ENCODE data around the gene CEMIP. TPM values are rescaled to one million over a fixed set of nuclear protein-coding genes. Genes with fewer than 3 reads are reported as not detected.

CEMIP gene
- total and polyA plus RNA-seq, 7 experiments from 2014 or later: 0.02 TPM; not detected in 6

DNA sequence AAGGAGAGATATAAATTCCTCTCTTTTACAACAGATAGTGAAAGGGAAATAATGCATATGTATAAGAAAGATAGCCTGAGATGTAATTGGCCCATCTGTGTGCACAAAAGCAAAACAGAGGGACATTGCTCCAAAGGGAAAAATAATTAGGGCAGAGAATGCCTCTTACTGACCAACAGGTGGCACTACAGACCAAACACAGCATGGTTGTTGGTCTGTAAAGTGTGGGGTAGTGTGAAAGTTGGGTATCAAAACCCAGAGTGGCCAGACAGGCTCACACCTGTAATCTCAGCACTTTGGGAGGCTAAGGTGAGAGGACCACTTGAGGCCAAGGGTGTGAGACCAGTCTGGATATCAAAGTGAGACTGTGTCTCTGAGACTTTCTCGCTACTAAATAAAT is 217.1 kb downstream of the CEMIP start:
- Histone ChIP-seq H3K27ac (ENCODE audit: low read depth, low read length) (no peak overlapping the region), H3K4me1 (ENCODE audit: control insufficient read depth in 2 of 2, insufficient read depth in 2 of 2, low read length in 2 of 2) (peaks cover 6 to 13% of the 10 kb centered on the region in 2 donors), H3K36me3 (ENCODE audit: control insufficient read depth in 2 of 3, insufficient read depth in 3 of 3, low read length in 3 of 3) (peaks cover 0 to 4% (median 0%) of the 10 kb centered on the region in 3 experiments), H3K4me3 (ENCODE audit: low read length) (no peak overlapping the region), H3K9me3 (ENCODE audit: control insufficient read depth in 2 of 3, low read length in 3 of 3) (no peaks in the 10 kb centered on the region), H3K27me3 (ENCODE audit: control insufficient read depth in 2 of 2, insufficient read depth in 2 of 2, low read length in 2 of 2) (no peaks in the 10 kb centered on the region)
- Mint-ChIP-seq H3K4me3 (peak overlapping the region in 1 of 10 donors; percentile 1), H3K27me3 (no peaks in the 10 kb centered on the region), H3K9me3 (peaks cover 0 to 6% (median 3%) of the 10 kb centered on the region in 11 donors), H3K36me3 (peaks cover 0 to 15% (median 0%) of the 10 kb centered on the region in 5 donors), H3K27ac (peak overlapping the region in 3 of 9 donors; percentile 3 to 6 (median 3)), H3K4me1 (peaks cover 22 to 52% (median 45%) of the 10 kb centered on the region in 7 donors)
- intact Hi-C loops (cut with micrococcal nuclease): loop anchor here (1.0 kb wide), 3 partner anchors 110 to 270 kb away; no protein-coding TSS in a partner anchor
- ChIA-PET CTCF (interaction anchor here (0.8 kb wide), 1 partner anchor 113 kb away, joined by 3 read pairs; no protein-coding TSS in a partner anchor), POLR2A (no interaction called here)
- no peak for ATAC-seq
- DNase-seq: no peak

DNA sequence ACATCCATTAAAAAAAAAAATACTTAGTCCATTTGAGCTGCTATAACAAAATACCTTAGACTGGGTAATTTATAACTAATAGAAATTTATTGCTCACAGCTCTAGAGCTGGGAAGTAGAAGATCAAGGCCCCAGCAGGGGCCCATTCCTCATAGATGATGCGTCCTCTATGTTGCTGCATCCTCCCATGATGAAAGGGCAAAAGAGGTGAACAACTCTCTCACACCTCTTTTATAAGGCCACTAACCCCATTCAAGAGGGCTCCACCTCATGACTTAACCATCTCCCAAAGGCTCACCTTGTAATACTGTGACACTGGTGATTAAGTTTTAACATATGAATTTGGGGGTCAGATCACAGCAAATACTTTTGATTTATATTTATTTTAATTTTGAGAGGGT is 218.5 kb downstream of the CEMIP start:
- intact Hi-C loops (cut with micrococcal nuclease): no loop called here
- peaks cover 0 to 16% (median 0%) of the 10 kb centered on the region in 5 donors for H3K36me3 Mint-ChIP-seq
- H3K27ac ChIP-seq (ENCODE audit: low read depth, low read length): no peak overlapping the region
- no peak overlapping the region for H3K4me3 Mint-ChIP-seq
- ATAC-seq (no peak), DNase-seq (no peak)
- no peaks in the 10 kb centered on the region for H3K9me3 ChIP-seq (ENCODE audit: control insufficient read depth in 2 of 3, low read length in 3 of 3)
- peaks cover 6 to 8% of the 10 kb centered on the region in 2 donors for H3K4me1 ChIP-seq (ENCODE audit: control insufficient read depth in 2 of 2, insufficient read depth in 2 of 2, low read length in 2 of 2)
- peak overlapping the region in 7 of 9 donors; percentile 28 to 81 (median 58) for H3K27ac Mint-ChIP-seq
- H3K9me3 Mint-ChIP-seq: peaks cover 0 to 6% (median 3%) of the 10 kb centered on the region in 11 donors
- H3K4me1 Mint-ChIP-seq: peaks cover 9 to 40% (median 35%) of the 10 kb centered on the region in 7 donors
- POLR2A ChIA-PET: interaction anchor here (1.2 kb wide), 1 partner anchor 302 kb away, joined by 4 read pairs; no protein-coding TSS in a partner anchor
- H3K4me3 ChIP-seq (ENCODE audit: low read length): no peak overlapping the region
- no peaks in the 10 kb centered on the region for H3K27me3 Mint-ChIP-seq
- H3K27me3 ChIP-seq (ENCODE audit: control insufficient read depth in 2 of 2, insufficient read depth in 2 of 2, low read length in 2 of 2): no peaks in the 10 kb centered on the region
- CTCF ChIA-PET: interaction anchor here (0.6 to 1.4 kb wide), 3 partner anchors 86 to 271 kb away, joined by 3 to 4 read pairs (median 3); no protein-coding TSS in a partner anchor
- peaks cover 0 to 5% (median 0%) of the 10 kb centered on the region in 3 experiments for H3K36me3 ChIP-seq (ENCODE audit: control insufficient read depth in 2 of 3, insufficient read depth in 3 of 3, low read length in 3 of 3)

DNA sequence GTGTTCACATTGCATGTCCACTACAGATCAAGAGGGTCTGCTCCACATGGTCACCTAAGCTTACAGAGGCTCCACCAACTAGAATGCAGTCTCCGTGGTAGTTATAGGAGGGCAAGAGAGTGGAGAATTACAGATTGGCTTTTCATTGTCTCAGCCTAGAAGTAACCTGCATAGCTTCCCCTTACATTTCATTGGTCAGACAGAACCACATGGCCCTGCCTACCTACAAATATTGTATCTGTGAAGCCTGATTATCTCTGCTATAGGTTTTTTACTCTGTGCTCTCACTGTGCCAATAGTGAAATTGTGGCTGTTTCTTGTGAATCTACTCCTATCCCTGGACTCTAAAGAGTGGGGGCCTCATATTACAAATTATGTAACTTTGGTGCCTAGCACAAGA is 219.1 kb downstream of the CEMIP start:
- no peak for ATAC-seq
- POLR2A ChIA-PET: interaction anchor here (1.2 kb wide), 2 partner anchors 9 to 301 kb away, joined by 3 to 4 read pairs; partner anchors contain the start of gene MESD

GRCh38 chr15:80999623-81000036 is 220.5 kb downstream of the CEMIP start:
- POLR2A ChIA-PET: interaction anchor here (0.6 to 5.2 kb wide), 6 partner anchors 10 to 957 kb away, joined by 3 to 87 read pairs (median 8); partner anchors contain the start of gene MESD
- Mint-ChIP-seq H3K9me3 (peaks cover 0 to 6% (median 3%) of the 10 kb centered on the region in 11 donors), H3K36me3 (peaks cover 0 to 31% (median 6%) of the 10 kb centered on the region in 5 donors), H3K4me3 (peak overlapping the region; percentile 91 to 99 (median 96)), H3K27me3 (no peaks in the 10 kb centered on the region), H3K4me1 (peaks cover 20 to 57% (median 52%) of the 10 kb centered on the region in 7 donors), H3K27ac (peak overlapping the region; percentile 94 to 98 (median 97))
- CTCF ChIA-PET: interaction anchor here (1.7 kb wide), 1 partner anchor 8 kb away, joined by 5 read pairs; no protein-coding TSS in a partner anchor
- Histone ChIP-seq H3K27me3 (ENCODE audit: control insufficient read depth in 2 of 2, insufficient read depth in 2 of 2, low read length in 2 of 2) (no peaks in the 10 kb centered on the region), H3K27ac (ENCODE audit: low read depth, low read length) (peak overlapping the region; percentile 91), H3K4me1 (ENCODE audit: control insufficient read depth in 2 of 2, insufficient read depth in 2 of 2, low read length in 2 of 2) (peaks cover 19 to 26% of the 10 kb centered on the region in 2 donors), H3K36me3 (ENCODE audit: control insufficient read depth in 2 of 3, insufficient read depth in 3 of 3, low read length in 3 of 3) (peaks cover 0 to 13% (median 0%) of the 10 kb centered on the region in 3 experiments), H3K9me3 (ENCODE audit: control insufficient read depth in 2 of 3, low read length in 3 of 3) (no peaks in the 10 kb centered on the region), H3K4me3 (ENCODE audit: low read length) (peak overlapping the region; percentile 83)
- intact Hi-C loops (cut with micrococcal nuclease): loop anchor here (1.0 to 10.0 kb wide), 13 partner anchors 10 to 1545 kb away; partner anchors contain the start of genes MESD (in 2 of the 2), MEX3B (in 2 of the 2), ABHD17C (in 1 of the 2) and RPS17 (in 1 of the 2)
- peak in 8 of 9 donors; percentile 38 to 62 (median 50) for DNase-seq
- no peak for ATAC-seq

More for the DNA sequence above, 219.1 kb downstream of the CEMIP start:
- peak in 3 of 9 donors; percentile 19 to 21 (median 20) for DNase-seq
- Mint-ChIP-seq H3K27ac (peak overlapping the region; percentile 15 to 98 (median 75)), H3K36me3 (peaks cover 0 to 18% (median under 1%) of the 10 kb centered on the region in 5 donors), H3K4me1 (peaks cover 8 to 43% (median 38%) of the 10 kb centered on the region in 7 donors), H3K9me3 (peaks cover 0 to 6% (median 3%) of the 10 kb centered on the region in 11 donors), H3K4me3 (peak overlapping the region in 8 of 10 donors; percentile 18 to 61 (median 38)), H3K27me3 (no peaks in the 10 kb centered on the region)
- Histone ChIP-seq H3K36me3 (ENCODE audit: control insufficient read depth in 2 of 3, insufficient read depth in 3 of 3, low read length in 3 of 3) (peaks cover 0 to 10% (median 0%) of the 10 kb centered on the region in 3 experiments), H3K9me3 (ENCODE audit: control insufficient read depth in 2 of 3, low read length in 3 of 3) (no peaks in the 10 kb centered on the region), H3K27ac (ENCODE audit: low read depth, low read length) (peak overlapping the region; percentile 42), H3K4me3 (ENCODE audit: low read length) (no peak overlapping the region), H3K27me3 (ENCODE audit: control insufficient read depth in 2 of 2, insufficient read depth in 2 of 2, low read length in 2 of 2) (no peaks in the 10 kb centered on the region), H3K4me1 (ENCODE audit: control insufficient read depth in 2 of 2, insufficient read depth in 2 of 2, low read length in 2 of 2) (peaks cover 12% of the 10 kb centered on the region in 2 donors)
- CTCF ChIA-PET: interaction anchor here (0.7 to 1.4 kb wide), 2 partner anchors 86 to 268 kb away, joined by 3 to 4 read pairs; no protein-coding TSS in a partner anchor
- intact Hi-C loops (cut with micrococcal nuclease): no loop called here

- Histone ChIP-seq H3K27me3 (ENCODE audit: control insufficient read depth in 2 of 2, insufficient read depth in 2 of 2, low read length in 2 of 2) (no peaks in the 10 kb centered on the region), H3K4me1 (ENCODE audit: control insufficient read depth in 2 of 2, insufficient read depth in 2 of 2, low read length in 2 of 2) (peaks cover 21 to 31% of the 10 kb centered on the region in 2 donors), H3K4me3 (ENCODE audit: low read length) (peak overlapping the region; percentile 83), H3K9me3 (ENCODE audit: control insufficient read depth in 2 of 3, low read length in 3 of 3) (no peaks in the 10 kb centered on the region), H3K27ac (ENCODE audit: low read depth, low read length) (peak overlapping the region; percentile 91), H3K36me3 (ENCODE audit: control insufficient read depth in 2 of 3, insufficient read depth in 3 of 3, low read length in 3 of 3) (peaks cover 0 to 13% (median 0%) of the 10 kb centered on the region in 3 experiments)
- ATAC-seq: no peak
- H3K27me3 Mint-ChIP-seq: no peaks in the 10 kb centered on the region
- peak overlapping the region; percentile 91 to 99 (median 96) for H3K4me3 Mint-ChIP-seq
- DNase-seq: peak in 3 of 9 donors; percentile 22 to 30 (median 25)
- peaks cover 0 to 32% (median 6%) of the 10 kb centered on the region in 5 donors for H3K36me3 Mint-ChIP-seq
- H3K9me3 Mint-ChIP-seq: peaks cover 0 to 6% (median 3%) of the 10 kb centered on the region in 11 donors
- intact Hi-C loops (cut with micrococcal nuclease): loop anchor here (1.0 to 10.0 kb wide), 13 partner anchors 11 to 1545 kb away; partner anchors contain the start of genes MESD (in 2 of the 2), MEX3B (in 2 of the 2), ABHD17C (in 1 of the 2) and RPS17 (in 1 of the 2)
- CTCF ChIA-PET: interaction anchor here (1.7 kb wide), 1 partner anchor 9 kb away, joined by 5 read pairs; no protein-coding TSS in a partner anchor
- peak overlapping the region; percentile 94 to 98 (median 97) for H3K27ac Mint-ChIP-seq
- POLR2A ChIA-PET: interaction anchor here (0.6 to 5.2 kb wide), 7 partner anchors 9 to 958 kb away, joined by 3 to 87 read pairs (median 6); partner anchors contain the start of gene MESD
- peaks cover 24 to 63% (median 56%) of the 10 kb centered on the region in 7 donors for H3K4me1 Mint-ChIP-seq
Observed at GRCh38 chr15:81000144-81000623, 221.0 kb downstream of the CEMIP start.

DNA sequence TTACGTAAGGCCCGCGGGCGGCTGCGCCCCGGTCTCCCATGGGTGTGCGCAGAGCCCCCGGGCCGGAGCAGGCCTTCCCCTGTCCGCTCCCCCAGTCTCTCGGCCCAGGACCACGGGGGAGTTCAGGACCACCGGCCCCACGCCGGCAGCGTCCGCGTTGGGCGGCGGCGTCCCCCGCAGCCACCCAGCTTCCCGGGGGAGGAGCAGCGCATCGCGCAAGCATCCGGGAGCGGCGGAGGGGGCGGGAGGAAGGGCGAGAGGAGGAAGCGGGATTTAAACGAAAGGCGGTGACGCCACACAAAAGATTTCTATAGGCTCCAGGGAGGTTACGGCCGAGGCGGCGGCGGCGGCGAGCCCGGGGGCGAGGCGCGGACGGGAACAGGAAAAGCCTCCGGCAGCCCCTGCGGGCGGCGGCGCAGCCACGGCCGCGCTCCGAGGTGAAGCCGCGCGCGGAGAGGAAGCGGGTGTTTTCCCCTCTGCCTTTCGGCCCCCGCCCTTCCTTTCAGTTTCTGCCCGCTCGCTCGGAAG is 221.5 kb downstream of the CEMIP start, which contains the start of gene TLNRD1:
TSS of gene TLNRD1 (plus strand) at position 300 of the 528 bp plus-strand sequence. CDS start 1,349 bp downstream, outside the sequence.
- ATAC-seq (peak; percentile 81), DNase-seq (peak; percentile 63 to 90 (median 79))
- H3K36me3 Mint-ChIP-seq: peaks cover 0 to 35% (median 6%) of the 10 kb centered on the region in 5 donors
- ChIA-PET CTCF (interaction anchor here (1.7 to 2.1 kb wide), 2 partner anchors 9 to 30 kb away, joined by 5 to 7 read pairs; no protein-coding TSS in a partner anchor), POLR2A (interaction anchor here (0.6 to 5.2 kb wide), 8 partner anchors 9 to 299 kb away, joined by 3 to 87 read pairs (median 6); partner anchors contain the start of gene MESD)
- H3K27ac Mint-ChIP-seq: peak within 1 kb of the TSS; percentile 94 to 98 (median 97)
- H3K9me3 Mint-ChIP-seq: peaks cover 0 to 6% (median 3%) of the 10 kb centered on the region in 11 donors
- Histone ChIP-seq H3K27ac (ENCODE audit: low read depth, low read length) (peak within 1 kb of the TSS; percentile 91), H3K27me3 (ENCODE audit: control insufficient read depth in 2 of 2, insufficient read depth in 2 of 2, low read length in 2 of 2) (no peaks in the 10 kb centered on the region), H3K9me3 (ENCODE audit: control insufficient read depth in 2 of 3, low read length in 3 of 3) (no peaks in the 10 kb centered on the region), H3K36me3 (ENCODE audit: control insufficient read depth in 2 of 3, insufficient read depth in 3 of 3, low read length in 3 of 3) (peaks cover 0 to 13% (median 0%) of the 10 kb centered on the region in 3 experiments), H3K4me3 (ENCODE audit: low read length) (peak within 1 kb of the TSS; percentile 83), H3K4me1 (ENCODE audit: control insufficient read depth in 2 of 2, insufficient read depth in 2 of 2, low read length in 2 of 2) (peaks cover 24 to 36% of the 10 kb centered on the region in 2 donors)
- intact Hi-C loops (cut with micrococcal nuclease): loop anchor here (1.0 to 10.0 kb wide), 14 partner anchors 11 to 1544 kb away; partner anchors contain the start of genes MESD (in 2 of the 2), MEX3B (in 2 of the 2), ABHD17C (in 1 of the 2) and RPS17 (in 1 of the 2)
- peaks cover 24 to 66% (median 56%) of the 10 kb centered on the region in 7 donors for H3K4me1 Mint-ChIP-seq
- H3K4me3 Mint-ChIP-seq: peak within 1 kb of the TSS; percentile 91 to 99 (median 96)
- no peaks in the 10 kb centered on the region for H3K27me3 Mint-ChIP-seq

Data from naive thymus-derived CD4-positive, alpha-beta T cell (primary cell).